HCT116 (cell line): Measurements from ENCODE around the gene AIFM1.

ENCODE experiments used
- CTCF ChIP-seq, 3 experiments: fragments of 200-600 bp in 1 of 3; sonication (generic) in 1 of 3; IDR thresholded peaks in 2 of 3; conservative IDR thresholded peaks in 1 of 3; 2 replicates each; pipeline ENCODE4 v1.5.1; 2012 to 2017; ENCODE audit warnings: low read depth in 2 of 3, low read length in 2 of 3, antibody characterized with exemption in 1 of 3, borderline replicate concordance in 1 of 3, control low read depth in 1 of 3, mild to moderate bottlenecking in 1 of 3, mixed read lengths in 1 of 3, mixed run types in 1 of 3, moderate library complexity in 1 of 3; ENCODE audit not compliant: insufficient read depth in 1 of 3
- EZH2 ChIP-seq: fragments of 200-600 bp; sonication (generic); IDR thresholded peaks from 2 replicates; pipeline ENCODE4 v1.6.1; 2017; ENCODE audit warnings: antibody characterized with exemption, mixed run types
- EZH2phosphoT487 ChIP-seq: fragments of 200-600 bp; IDR thresholded peaks from 2 replicates; pipeline ENCODE4 v1.6.1; 2018; ENCODE audit warnings: antibody characterized with exemption, borderline replicate concordance
- POLR2A ChIP-seq: IDR thresholded peaks from 2 replicates; pipeline ENCODE4 v1.7.0; 2011; ENCODE audit warnings: borderline replicate concordance; ENCODE audit not compliant: insufficient read depth, insufficient read length; ENCODE audit errors: extremely low read depth
- SIN3A ChIP-seq: IDR thresholded peaks from 2 replicates; pipeline ENCODE4 v1.6.1; 2012; ENCODE audit warnings: low read depth
- SP1 ChIP-seq: IDR thresholded peaks from 2 replicates; pipeline ENCODE4 v1.6.1; 2012; ENCODE audit warnings: low read depth
- YY1 ChIP-seq: IDR thresholded peaks from 2 replicates; pipeline ENCODE4 v1.6.1; 2011; ENCODE audit warnings: low read length, low read depth, moderate library complexity, mild to moderate bottlenecking; ENCODE audit not compliant: insufficient replicate concordance; ENCODE audit errors: extremely low read depth
- ZNF274 ChIP-seq: fragments of 200-500 bp; sonication (Bioruptor generic); IDR thresholded peaks from 2 replicates; pipeline ENCODE4 v1.6.1; 2014; ENCODE audit warnings: mild to moderate bottlenecking, low read depth, low read length, inconsistent platforms

DNA sequence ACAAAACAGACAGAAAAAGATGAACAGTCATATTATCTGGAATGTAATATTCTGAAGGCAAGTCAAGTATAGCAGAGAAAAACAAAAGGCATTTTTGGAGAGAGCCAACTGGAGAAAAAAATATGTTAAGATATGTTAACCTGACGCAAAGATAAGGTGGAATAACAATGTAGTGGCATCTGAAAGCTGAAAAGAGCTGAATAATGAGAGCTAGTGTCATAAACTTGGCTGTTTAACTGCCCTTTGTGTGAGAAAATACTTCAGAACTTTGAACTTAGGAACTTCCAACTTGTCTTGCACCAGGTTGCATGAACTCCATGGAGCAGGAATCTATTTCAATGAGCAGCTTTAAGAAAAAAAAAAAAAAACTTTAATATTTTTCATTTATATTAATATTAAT lies 39.0 kb upstream of the AIFM1 start:
- no peak for TF ChIP-seq CTCF (IDR thresholded peaks at IDR 0.05 in 2 of 3, conservative IDR thresholded peaks at IDR 0.05 in 1 of 3; ENCODE audit: borderline replicate concordance in 1 of 3, insufficient read depth in 1 of 3, low read depth in 2 of 3, low read length in 2 of 3)
- no peak for TF ChIP-seq POLR2A
- TF ChIP-seq YY1: no peak
- no peak for TF ChIP-seq SP1
- no peak for TF ChIP-seq SIN3A
- TF ChIP-seq ZNF274: no peak
- no peak for TF ChIP-seq EZH2phosphoT487
- no peak for TF ChIP-seq EZH2
